DMS153 treated with DMSO at 0.1 percent for 48 hours (cell line): ENCODE data around the gene RTN1.
A peak's percentile ranks its signal among the peaks of the same experiment; 100 is the strongest.

ENCODE experiments used
- DNase-seq: peaks from one replicate; lab custom pipeline; 2025; ENCODE audit not compliant: unreplicated experiment; lab: John Stamatoyannopoulos, UW

Gene RTN1

DNA sequence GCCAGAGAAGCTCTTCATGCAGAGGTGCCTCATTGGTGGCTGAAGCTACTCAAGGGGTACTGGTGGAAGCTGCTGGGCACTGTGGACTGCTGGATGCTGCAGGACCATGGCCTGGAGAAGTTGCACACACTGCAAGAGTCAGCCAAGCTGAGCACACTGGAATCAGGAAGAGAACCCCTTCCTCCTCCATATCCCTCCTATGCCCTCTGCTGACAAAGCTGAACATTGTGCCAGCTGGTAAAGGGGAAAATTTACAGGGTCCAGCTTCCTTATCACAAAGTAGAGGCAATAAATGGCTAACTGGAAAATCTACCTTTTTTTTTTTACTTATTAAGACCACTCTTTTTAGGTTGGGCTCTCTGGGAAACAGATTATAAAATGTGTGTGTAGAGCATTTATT is 300.5 kb downstream of the RTN1 start:
- DNase-seq, result peak; percentile 25

DNA sequence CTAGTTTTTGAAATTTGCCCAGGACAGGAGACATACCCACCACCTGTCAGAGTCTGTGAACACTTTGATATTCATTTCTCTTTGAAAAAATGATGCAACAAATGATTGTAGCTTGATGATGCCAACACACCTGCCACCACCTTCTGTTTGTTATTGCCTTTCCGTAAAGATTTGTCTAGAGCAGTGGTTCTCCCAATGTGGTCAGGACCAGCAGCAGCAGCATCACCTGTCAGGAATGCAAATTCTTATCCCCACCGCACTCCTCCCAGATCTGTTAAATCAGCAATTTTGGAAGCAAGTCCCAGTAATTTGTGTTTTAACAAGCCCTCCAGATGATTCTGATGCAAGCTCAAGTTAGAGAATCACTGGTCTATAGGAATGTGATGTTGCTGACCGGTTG is 303.9 kb downstream of the RTN1 start:
- DNase-seq, result no peak

DNA sequence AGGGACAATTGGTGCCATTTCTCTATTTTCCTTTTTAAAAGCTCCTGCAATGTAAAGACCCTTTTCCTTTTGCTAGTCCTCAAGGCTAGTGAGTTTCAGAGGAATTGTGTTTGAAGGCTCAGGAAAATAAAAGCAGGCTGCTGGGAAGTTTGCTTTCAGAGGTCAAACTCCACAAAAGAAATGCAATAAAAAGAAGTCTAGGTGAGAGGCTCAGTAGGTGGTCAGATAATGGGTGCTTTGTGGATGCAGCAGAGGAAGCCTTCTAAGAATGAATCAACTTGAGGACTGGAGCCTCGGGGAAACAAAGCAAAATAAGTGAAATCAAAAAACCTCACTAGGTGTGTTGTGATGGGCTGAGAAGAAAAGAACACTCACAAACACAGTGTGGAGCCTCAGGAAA is 304.3 kb downstream of the RTN1 start:
- no peak for DNase-seq

DNA sequence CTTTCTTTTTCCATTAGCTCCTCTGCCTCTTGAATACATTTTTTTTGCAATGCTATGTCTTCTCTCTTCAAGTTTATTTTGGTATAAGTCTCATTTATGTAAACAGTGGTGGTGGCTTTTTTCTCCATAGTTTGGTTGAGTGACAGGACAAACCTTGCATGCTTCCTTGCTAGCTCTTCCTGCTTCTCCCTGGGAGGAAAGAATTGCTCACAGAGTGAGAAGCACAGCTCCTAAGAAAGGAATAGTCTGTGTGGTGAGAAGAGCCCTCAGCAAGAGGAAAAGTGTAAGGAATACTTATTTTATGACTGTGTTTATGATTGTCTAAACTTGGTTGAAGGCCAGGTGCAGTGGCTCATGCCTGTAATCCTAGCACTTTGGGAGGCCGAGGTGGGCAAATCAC is 305.5 kb downstream of the RTN1 start:
- DNase-seq, result no peak

DNA sequence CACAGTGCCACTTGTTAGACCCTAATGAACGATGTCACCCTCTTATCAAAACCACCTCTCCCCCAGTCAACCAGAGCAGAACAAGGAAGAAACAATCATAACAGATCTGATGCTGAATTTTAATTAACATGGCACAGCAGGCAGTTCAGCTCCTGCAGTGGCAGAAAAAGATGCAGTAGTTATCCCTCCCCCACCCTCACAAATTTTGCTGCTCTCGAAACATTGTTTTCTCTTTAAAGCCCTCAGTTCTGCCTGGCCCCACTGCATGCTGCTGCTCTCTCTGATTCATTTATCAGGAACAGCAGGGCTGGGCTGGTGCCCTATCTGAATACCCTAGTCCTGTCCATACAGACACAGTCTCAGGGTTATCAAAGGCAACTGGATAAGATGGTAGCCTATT is 306.2 kb downstream of the RTN1 start:
- DNase-seq, result no peak

DNA sequence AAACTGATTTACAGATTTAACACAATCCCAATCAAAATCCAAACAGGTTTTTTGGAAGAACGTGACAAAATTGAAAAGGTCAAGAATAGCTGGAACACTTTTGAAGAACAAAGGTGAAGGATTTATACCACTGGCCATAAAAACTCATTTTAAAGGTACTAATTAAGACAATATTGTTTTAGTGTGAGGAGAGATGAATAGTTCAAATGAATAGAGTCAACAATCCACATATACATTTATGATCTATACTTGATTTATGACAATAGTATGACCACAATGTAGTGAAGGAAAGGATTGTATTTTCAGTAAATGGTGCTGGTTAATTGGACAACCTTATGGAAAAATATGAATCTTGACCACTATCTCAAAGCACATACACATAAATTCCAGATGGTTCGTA is 323.3 kb downstream of the RTN1 start:
- no peak for DNase-seq
